ENCODE data around the gene DIO2.

DIO2 gene

DNA sequence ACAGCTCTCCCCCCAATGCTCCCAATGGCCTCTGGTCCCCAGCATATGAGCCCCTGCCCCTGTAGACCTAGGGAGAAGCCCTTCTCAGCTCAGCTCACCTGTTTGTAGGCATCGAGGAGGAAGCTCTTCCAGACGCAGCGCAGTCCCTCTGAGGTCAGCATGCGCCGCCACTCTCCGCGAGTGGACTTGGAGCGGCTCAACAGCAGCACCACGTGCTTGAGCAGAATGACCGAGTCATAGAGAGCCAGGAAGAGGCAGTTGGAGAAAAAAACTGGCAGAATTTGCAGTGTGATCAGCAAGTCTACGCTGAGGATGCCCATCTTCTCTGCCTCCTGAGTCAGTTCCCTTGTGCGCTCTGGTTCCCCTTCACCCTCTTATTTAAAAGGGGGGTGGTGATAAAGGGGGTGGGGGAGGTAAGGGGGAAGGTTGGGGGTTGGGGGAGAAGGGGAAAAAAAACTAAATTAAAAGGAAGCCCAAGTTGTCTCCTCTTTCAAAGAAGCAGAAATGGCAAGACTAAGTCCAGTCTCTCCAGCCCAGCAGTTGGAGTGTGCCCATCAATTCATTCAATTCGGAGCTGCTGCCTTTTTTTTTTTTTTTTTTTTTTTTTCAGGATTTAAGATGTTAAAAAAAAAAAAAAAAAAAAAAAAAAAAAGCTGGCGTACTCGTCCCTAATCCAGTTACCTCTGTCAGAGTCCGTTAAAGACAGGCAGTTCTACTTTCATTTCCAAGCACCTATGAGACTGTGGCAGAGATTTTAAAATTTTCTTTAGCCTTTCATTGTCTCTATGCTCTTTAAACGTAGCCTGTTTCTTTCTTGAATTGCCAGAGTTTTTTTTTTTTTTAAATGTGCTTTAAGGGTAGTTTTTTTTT is at the start of gene DIO2:
TSS of gene DIO2 (minus strand) at position 352 of the 870 bp plus-strand sequence. CDS start at position 320, 32 bp downstream.
- no peak for DNase-seq (ENCODE audit: low spot score)

DNA sequence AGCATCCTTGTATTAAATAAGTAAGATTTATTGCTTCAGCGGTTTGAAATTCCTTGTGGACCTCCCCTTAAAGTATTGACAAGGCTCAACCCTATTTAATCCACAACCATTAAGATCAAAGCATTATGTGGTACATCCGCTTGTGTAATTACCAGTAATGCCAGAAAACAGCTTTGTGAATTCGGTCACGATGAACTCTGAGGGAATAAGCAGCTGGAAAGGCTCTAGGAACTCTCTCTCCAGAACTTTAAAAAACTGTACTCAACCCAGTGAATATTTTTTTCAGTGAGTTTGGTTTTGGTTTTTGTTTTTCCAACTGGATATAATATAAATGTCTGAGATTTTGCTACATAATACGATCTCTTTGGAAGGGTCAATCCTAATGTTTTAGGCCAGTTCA is 49.3 kb upstream of the DIO2 start:
- no peak for DNase-seq (ENCODE audit: low spot score)

DNA sequence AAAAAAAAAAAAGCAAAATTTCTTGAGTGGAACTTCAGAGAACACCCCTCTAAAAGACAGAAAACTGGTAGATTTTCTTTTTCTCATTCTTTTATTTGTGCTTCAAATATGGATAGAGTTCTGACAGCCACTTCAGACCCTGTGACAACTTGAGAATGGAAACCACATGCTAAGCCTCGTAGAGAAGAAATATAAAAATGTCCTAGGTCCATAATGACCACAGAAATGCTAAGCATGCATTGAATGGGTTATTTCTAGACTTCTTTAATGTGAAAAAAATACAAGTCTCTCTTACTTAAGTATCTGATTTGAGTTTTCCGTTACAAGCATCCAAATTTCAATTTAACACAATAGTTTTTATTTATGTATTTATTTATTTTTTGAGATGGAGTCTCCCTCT is 28.3 kb upstream of the DIO2 start:
- DNase-seq (ENCODE audit: low spot score), result no peak

DNA sequence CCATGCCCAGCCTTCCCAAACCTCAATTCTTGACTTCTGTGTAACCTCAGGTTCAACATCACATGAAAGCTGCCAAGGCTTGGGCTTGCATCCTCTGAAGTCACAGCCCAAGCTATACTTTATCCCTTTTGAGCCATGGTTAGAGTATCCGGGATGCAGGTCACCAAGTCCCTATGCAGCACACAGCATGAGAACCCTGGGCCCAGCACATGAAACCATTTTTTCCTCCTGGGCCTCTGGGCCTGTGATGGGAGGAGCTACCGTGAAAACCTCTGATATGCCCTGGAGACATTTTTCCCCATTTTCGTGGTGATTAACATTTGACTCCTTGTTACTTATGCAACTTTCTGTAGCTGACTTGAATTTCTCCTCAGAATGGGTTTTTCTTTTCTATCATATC is 25.8 kb upstream of the DIO2 start:
- DNase-seq (ENCODE audit: low spot score), result no peak

DNA sequence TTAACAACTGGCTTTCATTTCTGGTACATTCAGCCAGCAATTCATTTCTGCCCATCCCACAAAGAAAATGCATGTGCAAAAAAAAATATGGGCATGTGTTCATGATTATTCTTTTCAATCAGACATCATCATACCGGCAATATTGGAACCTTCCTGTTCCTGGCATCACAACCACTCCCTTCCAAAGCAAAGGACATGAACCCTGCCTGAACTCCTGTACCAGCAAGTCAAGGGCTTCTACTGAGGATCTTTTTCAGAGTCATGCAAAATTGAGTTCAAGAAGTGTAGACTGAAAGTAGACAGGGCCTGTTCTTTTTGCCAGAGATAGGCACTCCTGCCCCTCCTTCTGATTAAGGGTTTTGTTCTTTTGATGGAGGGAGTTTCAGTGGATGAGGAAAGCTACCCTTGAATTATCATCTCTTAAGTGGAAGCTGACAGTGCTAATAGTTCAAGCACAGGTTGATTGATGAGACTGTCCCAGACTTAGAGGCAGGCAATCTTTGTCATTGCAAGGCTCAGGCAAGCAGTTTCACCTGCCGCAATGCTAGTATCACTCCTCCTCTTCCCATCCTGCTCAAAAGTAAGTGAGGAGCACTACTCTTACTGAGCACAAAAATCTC is 22.3 kb upstream of the DIO2 start:
- DNase-seq (ENCODE audit: low spot score), result no peak

DNA sequence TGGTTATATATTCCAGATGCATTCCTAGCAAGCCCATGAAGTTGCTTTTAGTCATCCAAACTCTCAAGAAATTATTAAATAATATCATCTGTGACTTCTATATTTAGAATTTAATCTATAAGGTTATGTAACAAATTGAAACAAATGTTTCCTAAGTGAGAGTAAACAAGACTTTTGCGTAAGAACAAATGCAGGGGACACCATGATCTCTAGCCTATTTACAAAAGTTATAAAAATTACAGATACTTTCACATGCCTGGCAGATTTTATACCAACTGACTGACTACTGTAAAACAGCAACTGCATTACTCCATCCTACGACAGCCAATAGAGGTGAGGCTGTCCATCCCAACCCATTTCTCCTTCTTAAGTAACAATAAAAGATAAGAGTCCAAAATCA is 20.4 kb upstream of the DIO2 start:
- DNase-seq (ENCODE audit: low spot score), result no peak

DNA sequence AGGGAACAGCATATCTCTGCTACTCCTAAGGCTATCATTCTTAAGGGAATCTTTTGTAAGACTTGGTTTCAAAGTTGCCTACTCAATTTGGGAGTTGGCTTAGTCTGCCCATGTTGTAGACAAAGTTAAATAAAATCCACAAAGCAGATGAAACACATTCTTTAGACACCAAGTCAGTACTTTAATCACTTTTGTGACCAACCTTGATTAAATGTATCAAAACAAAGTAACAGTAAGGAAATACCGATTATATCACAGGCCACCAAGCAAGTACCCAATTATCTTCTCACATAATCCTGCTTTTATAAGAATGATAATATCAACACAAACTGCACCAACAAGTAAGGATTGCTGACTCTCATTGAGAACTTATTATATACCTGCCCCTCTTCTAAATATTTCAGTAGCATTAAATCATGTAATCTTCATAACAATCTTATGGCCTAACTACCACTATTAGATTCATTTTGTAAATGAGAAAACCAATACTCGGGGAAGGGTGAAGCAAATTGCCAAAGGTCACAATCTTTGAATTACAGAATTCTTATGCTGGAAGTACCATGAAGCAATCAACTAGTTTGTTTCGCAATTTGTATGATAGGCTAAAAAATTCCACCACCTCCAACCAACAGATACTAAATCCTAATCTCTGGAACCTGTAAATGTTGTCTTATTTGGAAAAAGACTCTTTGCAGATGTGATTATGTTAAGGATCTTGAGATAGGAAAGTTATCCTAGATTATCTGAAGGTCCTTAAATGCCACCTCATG is 12.6 kb upstream of the DIO2 start:
- DNase-seq (ENCODE audit: low spot score), result no peak

DNA sequence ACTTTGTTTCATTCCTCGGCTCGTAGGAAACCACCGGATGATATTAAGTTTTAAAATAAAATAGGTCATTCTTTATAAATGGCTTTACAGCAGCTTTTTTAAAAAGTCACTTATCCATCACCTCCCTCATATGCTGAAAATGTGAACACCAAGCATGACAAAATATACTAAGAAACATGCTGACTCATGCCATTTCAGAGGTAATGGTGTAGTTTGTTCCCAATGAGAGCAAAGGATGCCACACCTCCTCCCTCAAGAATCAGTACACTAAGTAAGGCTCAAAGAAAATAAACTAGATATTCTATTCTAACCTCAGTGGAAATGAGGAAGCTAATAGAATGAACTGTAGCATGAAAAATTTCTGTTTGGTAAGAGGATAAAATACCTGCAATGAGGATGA is 5.5 kb upstream of the DIO2 start:
- no peak for DNase-seq (ENCODE audit: low spot score)

DNA sequence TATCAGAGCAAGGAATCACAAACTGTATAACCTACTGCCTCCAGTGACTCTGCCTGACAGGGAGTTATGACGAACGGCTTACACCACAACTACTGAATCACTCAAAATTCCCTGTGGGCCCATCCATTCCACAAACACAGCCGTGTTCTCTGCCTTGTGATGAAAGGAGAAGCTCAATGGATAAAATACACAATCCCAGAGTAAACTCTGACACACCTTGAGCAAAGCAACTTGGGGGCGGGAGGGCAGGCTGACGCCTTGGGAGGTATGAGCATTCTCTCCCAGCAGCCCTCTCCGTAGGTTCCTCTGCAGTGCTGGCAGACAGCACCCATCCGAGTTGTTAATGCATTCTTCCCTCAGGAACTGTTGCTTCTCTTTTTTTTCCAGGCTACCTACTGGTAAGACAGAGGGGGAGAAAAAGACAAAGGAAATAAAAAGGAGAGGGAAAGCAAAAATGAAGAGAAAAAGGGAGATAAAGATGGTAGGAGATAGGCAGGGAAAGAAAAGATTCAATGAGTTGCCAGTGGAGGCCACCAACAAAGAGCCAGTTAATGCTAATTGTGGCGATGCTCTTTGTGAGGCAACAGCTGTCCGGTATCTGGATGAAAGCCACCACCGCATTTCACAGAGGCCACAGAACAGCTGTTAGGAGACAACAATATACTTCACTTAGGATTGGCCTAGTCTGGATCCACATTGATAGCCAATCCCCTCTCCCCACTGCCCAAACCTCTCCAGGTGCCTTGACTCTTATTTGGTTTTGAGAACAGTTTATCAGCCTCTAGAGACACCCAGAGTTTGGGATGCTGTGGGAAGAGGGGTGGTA is 4.7 kb upstream of the DIO2 start:
- peak; percentile 36 for DNase-seq (ENCODE audit: low spot score)

DNA sequence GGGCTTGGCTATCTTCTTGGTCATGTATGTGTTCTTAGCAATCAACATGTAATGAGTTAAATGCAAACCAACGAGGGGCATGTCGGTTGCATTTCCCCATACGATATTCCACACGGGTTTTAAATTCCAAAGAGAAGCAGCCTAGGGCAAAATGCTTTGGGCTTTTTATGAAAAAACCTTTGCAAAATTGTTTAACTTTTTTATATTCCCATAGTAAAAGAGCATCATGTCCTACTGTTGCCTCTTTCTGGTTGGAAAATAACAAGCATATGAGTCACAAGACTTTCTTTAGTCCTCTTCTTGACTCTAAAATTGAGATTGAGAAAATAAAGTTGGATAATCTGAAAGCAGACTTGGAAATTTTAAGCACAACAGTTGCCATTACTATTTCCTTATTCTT is 3.8 kb upstream of the DIO2 start:
- DNase-seq (ENCODE audit: low spot score), result no peak

DNA sequence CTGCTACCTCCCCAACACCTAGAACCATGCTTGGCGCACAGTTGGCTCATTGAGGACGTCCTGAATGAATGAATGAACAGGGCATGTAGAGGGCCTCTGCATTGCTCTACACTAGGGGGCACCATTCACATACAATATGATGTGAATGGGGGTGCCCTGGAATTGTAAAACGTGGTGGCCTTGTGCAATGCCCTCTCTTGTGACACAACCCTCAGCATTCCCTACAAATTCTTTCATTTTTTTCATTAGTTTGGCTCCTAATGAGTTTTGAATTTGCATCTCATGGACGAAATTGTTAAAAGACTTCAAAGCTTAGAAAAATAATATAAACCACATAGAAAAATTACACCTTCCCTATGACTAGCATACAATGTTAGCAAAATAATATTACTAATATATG is 2.3 kb upstream of the DIO2 start:
- peak; percentile 60 for DNase-seq (ENCODE audit: low spot score)

DNA sequence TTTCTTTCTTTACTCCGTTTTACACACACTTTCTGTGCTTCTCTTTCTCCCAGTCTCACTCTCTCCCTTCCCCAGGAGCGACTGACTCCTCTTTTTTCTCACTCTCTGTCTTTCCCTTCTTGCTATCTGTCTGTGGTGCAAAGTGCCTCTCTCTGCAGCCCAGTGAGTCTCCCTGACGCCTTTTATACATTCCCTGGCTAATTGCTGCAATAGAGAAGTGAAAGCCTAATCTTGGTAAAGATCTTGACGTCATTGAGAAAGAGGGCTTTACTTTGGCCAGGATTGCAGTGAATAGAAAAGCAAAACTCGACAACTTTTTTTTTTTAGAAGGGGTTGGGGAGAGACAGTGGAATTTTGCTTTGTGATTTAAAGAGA is 706 bp upstream of the DIO2 start:
- DNase-seq (ENCODE audit: low spot score), result peak; percentile 39

DNA sequence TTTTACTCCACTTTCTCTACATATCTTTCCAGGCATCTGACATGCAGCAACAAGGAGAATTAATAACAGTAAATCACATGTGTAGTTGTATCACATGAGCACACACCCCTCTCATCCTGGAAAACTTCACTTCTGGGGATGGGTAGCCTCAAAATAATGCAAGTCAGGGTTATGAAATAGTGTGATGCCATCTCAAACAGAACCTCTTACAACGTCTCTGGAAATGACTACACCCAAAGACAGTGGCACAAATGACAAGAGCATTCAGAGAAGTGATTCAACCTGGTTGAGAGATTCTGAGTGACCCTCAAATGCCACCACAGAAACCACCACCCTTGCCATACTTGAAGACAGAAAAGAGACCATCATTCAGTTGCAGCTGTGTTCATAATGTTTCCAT is 2.8 kb downstream of the DIO2 start:
- DNase-seq (ENCODE audit: low spot score), result no peak

DNA sequence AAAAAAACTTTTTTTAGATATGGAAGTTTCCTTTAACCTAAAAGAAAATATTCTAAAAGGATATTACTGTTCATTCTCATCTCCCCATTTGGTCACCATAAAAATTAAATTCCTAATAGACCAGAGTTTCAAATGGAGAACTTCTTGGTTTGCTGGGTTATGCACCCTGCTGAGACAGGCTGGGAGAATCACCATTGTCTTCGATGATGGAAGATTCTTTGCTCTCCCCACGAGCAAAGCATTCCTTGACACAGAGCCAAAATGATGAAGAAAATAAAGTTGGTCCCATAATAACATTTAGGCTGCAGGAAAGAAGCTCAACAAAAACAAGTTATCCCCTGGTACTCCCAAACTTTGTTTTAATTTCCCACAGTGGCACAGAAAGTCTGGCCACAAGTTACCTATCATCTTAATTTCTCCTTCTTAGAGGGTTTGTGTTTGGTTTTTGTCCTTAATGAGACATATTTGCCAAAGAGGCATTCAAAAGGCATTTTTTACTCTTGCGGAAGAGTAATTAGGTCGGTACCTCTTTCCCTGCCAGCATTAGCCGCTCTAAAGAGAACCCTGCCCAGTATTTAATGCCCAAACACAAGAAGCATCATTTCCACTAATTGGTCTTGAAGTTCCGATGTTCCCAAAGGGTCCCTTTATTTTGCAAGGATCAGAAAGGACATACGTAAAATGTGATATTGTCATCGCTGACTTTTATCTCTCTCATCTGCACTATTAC is 4.8 kb downstream of the DIO2 start:
- DNase-seq (ENCODE audit: low spot score), result no peak

DNA sequence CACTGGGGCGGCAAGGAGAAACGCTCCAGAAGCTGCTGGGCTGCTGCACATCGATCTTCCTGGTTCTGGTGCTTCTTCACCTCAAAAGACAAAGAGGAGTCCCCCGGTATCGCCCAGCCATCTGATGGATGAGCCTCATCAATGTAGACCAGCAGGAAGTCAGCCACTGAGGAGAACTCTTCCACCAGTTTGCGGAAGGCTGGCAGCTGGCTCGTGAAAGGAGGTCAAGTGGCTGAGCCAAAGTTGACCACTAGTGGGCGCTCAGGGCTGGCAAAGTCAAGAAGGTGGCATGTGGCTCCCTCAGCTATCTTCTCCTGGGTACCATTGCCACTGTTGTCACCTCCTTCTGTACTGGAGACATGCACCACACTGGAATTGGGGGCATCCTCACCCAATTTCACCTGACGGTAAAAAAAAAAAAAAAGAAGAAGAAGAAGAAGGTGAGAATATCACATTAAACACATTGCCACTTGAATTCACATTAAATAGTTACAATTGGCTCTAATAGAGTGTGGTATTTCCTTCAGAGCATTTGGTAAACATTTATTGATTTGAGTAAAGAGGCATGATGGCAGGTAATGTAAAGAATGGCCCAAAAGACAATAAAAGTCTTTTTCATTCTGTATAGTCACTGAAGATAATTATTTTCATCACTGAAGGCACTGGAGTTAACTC is 8.3 kb downstream of the DIO2 start:
- no peak for DNase-seq (ENCODE audit: low spot score)

DNA sequence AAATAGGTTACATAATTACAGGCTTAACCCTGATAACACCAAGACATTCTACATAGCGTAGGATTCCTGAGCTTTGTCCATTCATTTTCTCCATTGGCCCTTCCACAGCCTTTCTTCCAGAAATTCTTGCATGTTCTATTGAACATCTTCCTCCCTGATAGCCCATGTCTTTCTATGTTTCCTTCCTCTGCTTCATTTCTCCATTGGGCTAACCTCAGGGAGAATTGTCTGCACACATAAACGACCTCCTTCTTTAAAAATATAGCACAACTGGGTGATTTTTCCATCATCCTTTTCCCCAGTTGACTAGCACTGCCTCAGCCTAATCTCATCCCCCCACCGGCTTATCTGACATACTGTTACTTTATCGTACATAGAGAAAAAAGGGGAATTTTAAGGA is 11.2 kb downstream of the DIO2 start:
- DNase-seq (ENCODE audit: low spot score), result no peak

DNA sequence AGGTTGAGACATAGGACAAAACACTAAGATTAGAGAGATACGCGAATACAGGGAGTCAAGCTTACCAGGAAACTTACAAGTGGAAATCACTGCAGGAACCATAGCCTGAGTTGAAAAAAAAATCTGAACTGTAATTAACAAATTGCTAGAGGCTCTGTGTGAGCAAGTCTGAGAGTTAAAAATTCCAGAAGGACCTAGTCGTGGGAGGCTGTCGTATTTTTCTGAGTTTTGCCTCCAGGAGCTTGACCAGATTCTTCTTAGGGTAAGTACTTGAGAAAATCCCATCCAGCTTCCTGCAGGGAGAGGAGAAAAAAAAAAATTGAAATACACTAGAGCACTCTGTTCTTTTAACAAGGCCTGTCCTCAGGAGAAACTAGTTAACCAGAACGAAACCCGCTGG is 22.7 kb downstream of the DIO2 start:
- DNase-seq (ENCODE audit: low spot score), result no peak

DNA sequence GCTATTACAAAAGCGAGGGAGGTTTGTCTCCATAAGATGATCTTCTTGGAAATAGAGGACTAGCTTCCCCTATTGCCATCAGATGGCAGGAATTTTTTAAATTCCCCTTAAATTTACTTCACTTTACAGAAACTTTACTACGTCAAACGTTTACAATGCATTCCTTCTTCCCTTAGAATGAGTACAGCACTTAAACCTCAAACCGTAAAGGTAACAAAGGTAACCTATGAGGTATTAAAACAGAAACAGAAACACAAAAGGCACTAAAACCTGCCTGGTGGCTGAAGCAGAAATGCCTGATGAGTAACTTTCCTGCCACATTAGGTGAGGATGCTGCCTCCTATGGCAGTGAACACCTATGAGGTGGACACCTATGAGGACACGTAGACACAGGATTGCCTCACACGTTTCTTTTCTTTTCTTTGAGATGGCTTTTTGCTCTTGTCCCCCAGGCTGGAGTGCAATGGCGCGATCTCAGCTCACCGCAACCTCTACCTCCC is 25.0 kb downstream of the DIO2 start:
- no peak for DNase-seq (ENCODE audit: low spot score)

DNA sequence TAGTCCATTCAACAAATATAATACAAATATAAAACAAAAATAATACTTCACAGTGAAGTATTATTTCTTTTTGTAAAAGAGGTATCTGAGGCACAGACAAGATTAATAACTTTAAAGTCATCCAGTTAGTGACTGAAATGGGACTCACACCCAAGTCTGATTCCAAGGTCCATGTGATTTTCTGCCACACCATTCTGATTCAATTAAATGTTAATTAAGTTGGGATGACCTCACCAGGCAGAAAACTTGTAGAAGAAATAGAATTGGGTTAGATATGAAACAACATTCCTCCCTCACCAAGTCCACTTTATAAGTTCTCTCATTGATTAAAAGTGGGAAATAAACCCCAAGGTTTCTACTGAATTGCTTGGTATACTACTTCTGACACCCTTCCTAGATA is 34.4 kb downstream of the DIO2 start:
- no peak for DNase-seq (ENCODE audit: low spot score)

DNA sequence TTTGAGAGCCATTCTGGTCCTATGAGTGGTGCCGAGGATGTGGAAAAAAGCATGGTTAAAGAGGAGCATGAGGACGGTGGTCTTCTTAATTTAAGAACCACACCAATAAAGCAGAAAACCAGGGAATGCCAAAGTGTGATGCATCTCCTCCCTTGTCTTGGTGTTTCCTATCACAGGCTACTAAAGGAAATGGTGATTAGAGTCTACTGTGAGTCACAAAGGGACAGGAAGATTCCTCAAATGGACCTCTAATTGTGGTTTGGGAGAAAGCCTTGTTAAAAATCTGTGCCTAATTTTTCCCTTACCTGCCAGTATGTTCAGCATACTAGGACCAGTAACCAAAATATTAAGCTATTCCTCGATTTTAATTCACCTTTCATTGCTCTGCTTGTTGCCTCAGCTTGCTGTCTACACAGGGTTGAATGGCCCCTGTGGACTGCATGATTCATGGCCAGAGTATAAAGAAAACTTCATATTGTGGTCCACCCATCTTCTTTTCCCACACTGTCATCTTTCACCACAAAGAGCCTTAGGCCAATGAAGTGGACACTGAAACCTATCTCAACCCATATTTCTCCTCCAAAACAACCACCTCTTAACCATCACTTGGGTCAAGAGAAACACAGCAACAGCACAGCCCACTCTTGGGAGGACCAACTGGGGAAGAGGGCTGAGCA is 38.8 kb downstream of the DIO2 start:
- DNase-seq (ENCODE audit: low spot score), result no peak

All from GM03348 (cell line).